Astrocyte (in vitro differentiated cells and primary cell): ENCODE data around the gene CTNND2.

Experiments used
- EZH2 ChIP-seq: IDR thresholded peaks from 2 replicates; pipeline ENCODE4 v1.6.1; 2012; ENCODE audit warnings: mild to moderate bottlenecking, low read length, inconsistent platforms; ENCODE audit not compliant: insufficient read depth
- TF ChIP-seq, protein P1 (sequence below): IDR thresholded peaks from 2 replicates; pipeline ENCODE4 v1.5.1; 2011; ENCODE audit warnings: low read depth, mild to moderate bottlenecking, inconsistent platforms, low read length, moderate library complexity; ENCODE audit not compliant: insufficient read depth

DNA sequence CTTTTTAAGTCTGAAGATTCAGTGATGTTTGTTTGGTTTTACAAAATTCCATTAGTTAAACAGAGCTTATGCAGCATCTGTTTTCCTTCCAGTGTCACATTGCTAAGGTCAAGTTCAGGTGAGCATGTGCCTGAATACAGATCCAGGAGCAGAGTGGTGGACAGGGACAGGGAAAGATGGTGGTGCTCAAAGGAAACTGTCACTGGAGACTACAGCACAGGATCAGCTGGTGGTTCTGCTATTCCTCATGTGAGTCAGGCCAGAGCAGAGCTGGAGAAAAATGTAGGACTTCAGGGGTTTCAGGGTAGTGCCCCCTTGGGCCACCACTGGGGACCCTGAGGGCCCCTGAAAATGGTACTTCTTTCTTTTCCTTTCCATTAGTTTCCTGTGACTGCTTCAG, 859.7 kb downstream of the CTNND2 start:
- TF ChIP-seq, protein P1, sequence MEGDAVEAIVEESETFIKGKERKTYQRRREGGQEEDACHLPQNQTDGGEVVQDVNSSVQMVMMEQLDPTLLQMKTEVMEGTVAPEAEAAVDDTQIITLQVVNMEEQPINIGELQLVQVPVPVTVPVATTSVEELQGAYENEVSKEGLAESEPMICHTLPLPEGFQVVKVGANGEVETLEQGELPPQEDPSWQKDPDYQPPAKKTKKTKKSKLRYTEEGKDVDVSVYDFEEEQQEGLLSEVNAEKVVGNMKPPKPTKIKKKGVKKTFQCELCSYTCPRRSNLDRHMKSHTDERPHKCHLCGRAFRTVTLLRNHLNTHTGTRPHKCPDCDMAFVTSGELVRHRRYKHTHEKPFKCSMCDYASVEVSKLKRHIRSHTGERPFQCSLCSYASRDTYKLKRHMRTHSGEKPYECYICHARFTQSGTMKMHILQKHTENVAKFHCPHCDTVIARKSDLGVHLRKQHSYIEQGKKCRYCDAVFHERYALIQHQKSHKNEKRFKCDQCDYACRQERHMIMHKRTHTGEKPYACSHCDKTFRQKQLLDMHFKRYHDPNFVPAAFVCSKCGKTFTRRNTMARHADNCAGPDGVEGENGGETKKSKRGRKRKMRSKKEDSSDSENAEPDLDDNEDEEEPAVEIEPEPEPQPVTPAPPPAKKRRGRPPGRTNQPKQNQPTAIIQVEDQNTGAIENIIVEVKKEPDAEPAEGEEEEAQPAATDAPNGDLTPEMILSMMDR: no peak
- TF ChIP-seq EZH2: no peak
